A172 (cell line): ENCODE measurements around the gene CENPU. TPM values are rescaled to one million over a fixed set of nuclear protein-coding genes. Genes with fewer than 3 reads are reported as not detected.
A peak's percentile ranks its signal among the peaks of the same experiment; 100 is the strongest.
"Not testable (repeated sequence)": the region's sequence is repeated elsewhere in the genome, so short reads cannot be mapped to it uniquely, and the experiment has no call there.

Experiments
- DNase-seq: peaks from one replicate; pipeline ENCODE4 v3.0.0-alpha.2; 2015; ENCODE audit warnings: low spot score
- total RNA-seq: library from RNA; depleted of rRNA; stranded (reverse); fragments of >200 nt; shearing (Covaris generic); gene quantifications from 2 replicates; pipeline ENCODE4 v1.2.3, GENCODE V29; 2014; rRNA removed

The CENPU gene, protein sequence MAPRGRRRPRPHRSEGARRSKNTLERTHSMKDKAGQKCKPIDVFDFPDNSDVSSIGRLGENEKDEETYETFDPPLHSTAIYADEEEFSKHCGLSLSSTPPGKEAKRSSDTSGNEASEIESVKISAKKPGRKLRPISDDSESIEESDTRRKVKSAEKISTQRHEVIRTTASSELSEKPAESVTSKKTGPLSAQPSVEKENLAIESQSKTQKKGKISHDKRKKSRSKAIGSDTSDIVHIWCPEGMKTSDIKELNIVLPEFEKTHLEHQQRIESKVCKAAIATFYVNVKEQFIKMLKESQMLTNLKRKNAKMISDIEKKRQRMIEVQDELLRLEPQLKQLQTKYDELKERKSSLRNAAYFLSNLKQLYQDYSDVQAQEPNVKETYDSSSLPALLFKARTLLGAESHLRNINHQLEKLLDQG
- total RNA-seq: 92.7 and 103 TPM in 2 replicates

DNA sequence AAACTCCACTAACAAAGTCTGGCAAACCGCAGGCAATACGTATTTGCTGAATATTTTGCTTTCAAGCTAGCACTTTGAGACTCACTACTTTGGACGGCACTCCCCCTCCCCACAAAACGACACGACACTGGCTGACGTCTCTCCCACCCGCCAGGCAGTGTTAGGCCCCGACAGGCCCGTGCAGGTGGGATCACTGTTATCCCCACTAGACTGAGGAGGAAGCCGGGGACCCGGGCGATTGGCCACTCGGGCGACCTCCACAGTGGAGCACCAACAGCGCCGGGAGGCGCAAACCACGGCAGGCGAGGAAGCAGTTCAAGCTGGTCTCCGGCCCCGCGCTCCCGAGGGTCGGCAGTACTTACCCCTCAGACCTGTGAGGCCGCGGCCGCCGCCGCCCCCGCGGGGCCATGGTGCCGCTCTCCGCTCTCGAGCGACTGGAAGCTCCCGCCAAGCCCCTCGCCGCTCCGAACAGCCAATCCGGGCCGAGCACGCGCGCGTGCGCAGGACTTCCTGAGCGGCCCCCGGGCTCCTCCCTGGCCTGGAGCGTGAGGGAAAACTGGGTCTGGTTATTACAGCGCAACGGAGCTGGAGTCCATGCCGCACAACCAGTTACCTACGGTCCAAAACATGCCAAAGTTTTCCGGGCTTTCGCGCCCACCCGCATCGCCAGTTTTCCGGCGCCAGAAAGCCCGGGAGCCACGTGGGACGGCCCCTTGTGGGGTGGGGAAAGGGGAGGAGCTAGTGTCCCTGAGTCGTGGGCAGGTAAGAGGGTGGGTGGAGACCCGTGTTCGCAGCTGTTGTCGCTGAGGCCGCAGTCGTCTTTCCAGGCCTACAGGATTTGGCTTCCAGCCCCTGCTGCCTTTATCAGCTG is at the start of gene CENPU:
CENPU (minus strand) TSS at position 443 of the 871 bp plus-strand sequence; CDS start at position 409, 34 bp downstream.
- peak; percentile 98 for DNase-seq

DNA sequence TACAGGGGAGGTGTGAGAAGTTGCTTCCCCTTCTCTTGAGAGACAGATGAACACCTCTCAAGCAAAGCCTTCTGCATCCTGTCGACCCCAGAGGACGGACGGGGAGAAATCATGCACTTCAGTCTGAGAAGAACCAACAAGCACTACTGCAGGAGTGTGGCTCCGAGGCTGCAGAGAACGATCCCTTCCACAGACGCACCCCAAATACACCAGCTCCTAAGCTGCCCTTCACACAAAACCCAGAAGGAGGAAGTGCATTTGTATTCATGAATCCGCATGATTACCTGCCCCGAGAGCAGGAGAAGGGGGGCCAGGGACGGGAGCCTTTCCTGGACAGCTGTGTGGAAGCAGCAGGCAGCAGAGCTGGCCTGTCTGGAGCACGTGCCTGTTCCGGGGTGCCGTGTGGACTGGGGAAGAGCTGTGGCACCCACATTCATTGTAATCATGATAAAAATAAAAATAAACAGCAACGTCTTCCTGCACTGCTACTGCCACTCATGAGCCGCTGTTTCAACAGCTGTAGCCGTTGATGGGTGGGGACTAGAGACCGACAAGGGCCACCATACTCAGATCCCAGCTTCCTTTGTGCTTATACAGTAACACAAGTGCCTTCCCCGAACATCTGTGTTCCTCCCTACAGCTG is 49.0 kb upstream of the CENPU start:
- no peak for DNase-seq

DNA sequence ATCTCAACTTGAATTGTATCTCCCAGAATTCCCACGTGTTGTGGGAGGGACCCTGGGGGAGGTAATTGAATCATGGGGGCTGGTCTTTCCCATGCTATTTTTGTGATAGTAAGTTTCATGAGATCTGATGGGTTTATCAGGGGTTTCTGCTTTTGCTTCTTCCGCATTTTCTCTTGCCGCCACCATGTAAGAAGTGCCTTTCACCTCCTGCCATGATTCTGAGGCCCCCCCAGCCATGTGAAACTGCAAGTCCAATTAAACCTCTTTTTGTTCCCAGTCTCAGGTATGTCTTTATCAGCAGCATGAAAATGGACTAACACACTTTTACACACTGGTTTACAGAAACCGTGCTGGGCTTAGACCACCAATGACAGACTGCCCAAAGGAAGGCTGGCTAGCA is 45.3 kb upstream of the CENPU start:
- DNase-seq: not testable (repeated sequence)

DNA sequence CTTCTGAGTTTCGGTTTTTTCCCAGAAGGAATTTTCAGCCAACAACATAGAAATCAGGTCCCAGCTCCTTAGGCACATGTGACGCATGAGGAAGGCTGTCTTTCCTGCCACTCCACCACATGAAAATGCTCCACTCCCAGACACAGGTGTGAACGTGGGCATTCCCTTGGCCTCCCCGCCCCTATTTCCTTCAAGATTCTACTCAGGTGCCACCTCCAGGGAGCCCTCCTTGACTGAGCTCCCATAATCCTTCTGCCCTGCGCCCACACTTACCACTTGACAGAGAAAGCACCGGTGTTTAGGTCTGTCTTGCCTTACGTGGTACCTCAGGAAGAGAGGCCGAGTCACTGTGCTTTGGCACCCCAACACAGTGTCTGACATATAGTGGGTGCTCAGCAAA is 44.4 kb upstream of the CENPU start:
- DNase-seq: no peak

DNA sequence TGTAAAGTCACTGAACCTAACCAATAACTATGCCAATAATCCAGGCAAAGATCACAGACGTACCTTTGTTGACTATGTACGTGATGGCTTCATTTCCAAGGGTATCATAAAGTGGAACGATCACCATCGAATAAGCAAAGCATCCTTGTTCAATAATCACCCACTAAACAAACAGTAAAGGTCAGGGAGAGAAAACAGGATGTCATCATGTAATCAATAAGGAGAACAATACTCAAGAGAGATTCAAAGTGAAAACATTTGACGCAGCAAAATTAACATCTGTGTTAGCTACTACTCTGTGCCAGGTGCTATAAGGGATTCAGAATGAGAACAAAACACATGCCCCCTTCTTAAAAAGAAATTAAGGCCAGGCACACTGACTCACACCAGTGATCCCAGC is 42.9 kb upstream of the CENPU start:
- no peak for DNase-seq

DNA sequence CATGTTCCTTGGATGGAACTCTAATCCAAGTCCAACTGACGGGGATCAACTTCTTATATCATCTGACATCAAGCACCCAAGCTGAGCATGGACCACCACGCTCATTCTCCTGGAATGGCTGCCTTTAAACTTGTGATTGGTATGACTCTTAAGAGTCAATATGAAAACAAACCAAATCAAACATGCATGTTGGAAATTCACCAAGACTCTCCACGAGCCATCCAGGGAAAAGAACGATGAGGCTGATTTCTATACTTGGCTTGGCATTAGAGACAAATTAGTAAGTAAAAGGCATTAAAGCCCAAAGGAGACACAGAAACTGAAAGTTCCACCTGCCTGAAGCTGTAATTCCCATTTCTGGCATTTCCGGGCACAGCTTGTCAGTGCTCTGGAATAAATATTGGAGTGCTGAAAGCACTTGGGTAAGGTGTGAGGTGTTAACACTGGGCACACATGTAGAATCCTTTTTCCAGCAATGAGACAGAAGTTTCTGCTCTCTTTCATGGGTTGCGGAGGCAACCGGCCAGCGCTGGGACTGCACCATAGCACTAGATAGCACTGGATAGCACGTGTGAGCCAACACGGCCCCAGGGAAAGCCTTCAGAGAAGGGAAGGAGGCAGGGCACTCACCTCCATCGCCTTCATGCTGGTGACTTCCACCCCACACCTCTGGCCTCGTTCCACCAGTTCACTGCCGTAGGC is 42.1 kb upstream of the CENPU start:
- no peak for DNase-seq

DNA sequence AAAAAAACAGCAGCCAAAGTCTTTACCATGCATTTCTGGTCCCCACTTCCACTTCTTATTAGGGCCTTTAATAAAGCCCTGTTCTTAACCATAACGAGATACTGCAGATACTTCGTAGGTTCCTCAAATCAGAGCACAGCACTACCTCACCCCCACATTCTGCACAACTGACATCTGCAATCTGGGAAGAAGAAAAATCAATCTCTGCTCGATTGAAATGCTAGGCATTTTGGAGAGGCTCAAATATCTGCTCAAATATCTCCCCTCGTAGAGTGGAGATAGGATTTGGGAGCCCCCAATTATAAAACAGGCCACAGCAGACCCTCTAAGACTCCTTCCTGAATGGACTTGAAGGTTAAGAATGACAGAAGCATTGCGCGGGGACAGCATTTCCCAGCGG is 40.3 kb upstream of the CENPU start:
- DNase-seq: no peak

DNA sequence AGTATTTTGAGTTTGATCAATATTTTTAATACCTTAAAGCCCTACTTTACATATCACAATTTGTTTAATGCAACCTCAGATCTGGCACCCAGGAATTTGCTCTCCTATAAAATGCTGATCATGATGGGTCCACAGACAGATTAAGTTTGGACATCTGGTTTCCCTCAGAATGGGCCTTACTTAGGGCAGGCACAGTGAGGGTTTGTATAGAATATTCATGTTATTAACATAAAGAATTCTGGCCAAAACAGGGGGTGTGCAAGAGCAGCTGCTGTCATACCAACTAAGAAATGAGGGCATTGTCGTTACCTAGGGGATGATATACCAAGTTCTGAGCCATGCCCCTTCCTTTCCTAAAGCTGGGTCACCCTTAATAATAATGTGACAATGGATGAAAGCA is 37.5 kb upstream of the CENPU start:
- DNase-seq: no peak

DNA sequence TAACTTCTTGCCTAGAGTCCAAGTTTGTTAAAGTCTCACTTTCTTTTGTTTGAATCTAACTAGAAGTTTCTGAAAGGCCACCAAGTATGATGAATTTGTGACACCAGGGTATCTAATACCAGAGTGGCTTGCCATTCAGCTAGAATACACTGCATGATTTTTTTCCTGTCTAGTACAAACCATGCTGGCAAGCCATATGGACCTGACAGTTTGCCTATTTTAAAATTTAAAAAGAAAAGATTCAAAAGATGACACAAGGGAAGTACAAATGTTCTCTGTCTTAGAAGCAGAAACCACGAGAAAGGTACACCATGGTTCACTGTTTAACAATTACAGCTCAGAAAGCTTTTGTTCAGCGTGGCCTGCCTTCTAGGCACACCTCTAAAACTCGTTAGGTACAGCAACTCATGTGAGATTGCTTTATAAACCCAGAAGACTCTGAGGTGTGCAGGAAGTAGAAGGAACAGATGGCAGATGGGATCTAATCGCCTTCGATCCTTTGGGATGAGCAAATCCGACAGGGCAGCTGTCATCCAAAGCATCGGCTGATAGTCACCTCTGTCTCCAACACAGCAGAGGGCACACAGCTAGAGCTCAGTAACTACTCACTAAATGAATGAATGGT is 35.4 kb upstream of the CENPU start:
- no peak for DNase-seq

DNA sequence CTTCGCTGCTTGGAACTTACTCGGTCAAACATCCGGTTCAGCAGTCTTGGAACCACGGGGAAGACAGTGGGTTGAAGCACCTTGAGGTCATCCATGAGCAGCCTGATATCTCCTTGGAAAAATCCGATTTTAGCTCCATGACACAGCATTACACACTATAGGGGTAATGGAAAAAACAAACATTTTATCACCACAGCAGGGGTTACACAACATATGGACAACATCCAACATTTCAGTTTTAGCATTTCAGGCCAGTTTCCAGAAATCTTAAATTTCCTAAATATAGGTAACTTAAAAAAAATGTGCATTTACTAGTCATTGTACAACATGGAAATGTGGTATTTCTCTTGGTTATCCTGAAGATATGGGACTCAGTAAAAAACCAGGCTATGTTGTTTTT is 34.4 kb upstream of the CENPU start:
- DNase-seq: no peak

DNA sequence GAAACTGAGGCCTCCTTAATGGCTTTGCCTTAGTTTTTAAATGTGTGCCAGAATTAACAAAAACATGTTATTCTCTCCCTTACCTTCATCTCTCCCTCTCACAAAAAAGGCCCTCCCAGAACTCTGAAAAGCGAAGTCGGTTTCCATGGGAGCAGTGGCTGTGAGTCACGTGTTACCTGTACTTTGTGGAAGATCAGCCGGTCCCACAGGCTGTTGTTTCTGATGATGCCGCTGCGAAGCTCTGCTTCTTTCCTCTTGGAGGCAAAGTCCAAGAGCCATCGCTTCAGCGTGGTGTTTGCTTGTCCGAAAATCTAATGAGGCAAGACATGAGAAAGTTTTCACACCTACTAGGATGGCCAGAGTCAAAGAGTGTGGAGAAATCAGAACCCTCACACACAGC is 32.5 kb upstream of the CENPU start:
- no peak for DNase-seq

DNA sequence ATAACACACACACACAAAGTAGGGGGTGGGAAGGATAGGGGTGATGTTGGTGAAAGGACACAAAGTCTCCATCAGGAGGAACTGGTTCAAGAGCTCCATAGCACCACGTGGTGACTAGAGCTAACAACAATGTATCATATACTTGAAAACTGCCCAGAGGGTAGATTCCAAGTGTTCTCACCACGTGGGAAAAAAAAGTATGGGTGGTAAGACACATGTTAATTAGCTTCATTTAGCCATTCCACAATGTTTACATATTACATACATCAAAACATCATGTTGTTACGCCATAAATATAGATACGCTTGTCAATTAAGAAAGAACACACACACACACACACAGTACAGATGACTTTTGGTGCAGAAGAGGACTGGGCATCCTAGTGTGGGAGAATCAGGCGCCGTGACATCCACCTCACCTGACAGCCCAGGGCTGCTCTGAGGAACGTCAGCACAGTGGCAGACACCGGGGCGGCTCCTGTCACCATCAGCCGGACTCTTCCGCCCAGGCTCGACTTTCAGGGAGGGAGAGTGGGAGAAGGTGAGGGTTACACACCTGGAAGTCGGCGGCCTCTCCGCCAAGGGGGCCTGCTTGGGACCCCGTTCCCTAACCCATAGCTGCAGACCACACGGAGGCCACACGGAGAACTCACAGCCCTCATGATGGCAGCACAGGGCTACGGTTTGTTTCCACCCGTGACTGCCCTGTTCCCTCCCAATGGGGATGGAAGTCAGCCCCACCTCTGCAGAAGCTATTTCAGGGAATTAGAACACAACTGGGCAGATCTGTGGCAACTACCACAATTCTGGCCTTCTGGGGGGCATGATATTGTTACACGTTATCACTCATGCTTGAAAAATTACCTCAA is 31.8 kb upstream of the CENPU start:
- no peak for DNase-seq

DNA sequence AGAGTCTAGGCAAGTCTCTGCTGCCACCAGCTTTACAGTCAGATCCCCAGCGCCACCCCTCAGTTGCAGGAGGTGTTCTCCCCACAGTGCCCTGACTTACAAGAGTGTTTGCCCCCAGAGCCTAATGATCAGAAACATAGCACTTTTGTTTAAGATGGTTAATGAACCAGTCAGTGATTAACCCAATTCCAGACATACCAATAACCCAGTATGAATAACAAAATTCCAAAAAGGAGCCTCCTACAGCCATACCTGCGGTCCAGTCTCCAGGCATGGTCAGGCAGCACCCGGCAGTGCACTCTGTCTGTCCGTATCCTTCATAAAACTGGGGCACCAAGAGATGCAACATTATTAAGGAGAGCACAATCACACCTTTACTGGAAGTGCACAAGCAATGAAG is 30.7 kb upstream of the CENPU start:
- no peak for DNase-seq

DNA sequence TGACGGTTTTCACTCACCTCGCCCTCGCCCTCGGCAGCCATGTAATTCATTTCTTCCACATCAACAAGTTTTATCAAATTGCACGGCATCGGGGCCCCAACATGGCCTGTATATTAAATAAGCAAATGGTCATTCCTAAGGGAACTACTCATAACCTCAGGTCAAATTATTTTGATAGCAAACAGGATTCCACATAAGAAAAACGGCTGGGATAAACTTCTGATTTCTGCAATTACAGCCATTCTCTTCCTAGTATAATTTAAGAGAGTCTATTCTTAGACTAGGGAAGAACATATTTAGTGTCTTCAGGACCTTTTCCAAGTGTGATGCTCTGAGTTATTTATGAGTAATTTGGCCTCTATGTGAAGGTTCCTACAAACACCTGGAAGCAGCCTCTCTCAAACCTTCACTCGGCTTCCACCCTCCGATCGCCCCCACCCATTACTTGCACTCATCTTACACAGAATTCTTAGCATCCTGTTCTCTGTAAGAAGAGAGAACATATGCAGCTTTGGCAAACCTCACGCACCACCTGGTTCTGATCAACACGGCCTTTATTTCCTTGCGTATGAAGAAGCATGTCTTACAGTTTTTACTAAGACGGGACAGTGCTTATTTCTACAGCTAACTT is 29.4 kb upstream of the CENPU start:
- DNase-seq: no peak

DNA sequence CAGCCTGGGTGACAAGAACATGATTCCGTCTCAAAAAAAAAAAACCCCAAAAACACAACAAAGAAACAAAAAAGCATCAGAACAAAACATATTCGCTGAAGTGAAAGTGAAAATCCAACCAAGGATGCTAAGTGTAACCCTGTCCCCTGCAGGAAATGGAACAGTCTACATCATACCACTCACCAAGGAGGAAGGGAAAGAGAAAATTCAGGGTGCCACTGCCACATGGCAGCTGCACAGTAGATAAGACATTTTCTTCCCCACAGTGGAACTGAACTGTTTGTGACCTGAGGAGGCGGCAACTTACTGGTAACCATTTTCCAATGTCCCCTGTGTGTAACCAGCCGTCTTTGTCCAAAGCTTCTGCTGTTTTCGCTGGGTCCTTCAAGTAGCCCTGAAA is 28.2 kb upstream of the CENPU start:
- no peak for DNase-seq

DNA sequence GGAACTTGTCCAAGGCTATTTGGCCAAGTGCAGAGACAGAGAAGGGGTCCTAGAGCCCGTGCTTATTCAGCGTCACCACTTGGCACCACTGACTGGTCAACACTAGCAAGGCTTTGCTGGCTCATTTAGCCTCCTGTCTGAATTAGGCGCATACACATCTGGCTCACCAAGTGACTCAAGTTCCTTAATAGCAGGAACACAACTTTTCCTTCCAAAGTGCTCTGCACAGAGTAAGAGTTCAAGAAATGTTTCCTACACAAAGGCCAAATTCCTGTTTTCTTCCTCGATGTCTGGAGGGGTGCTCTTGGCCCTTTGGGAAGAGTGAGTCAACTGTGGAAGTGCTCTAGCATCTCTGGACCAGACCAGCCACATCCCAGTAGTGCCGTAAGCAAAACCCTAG is 26.8 kb upstream of the CENPU start:
- DNase-seq: no peak

DNA sequence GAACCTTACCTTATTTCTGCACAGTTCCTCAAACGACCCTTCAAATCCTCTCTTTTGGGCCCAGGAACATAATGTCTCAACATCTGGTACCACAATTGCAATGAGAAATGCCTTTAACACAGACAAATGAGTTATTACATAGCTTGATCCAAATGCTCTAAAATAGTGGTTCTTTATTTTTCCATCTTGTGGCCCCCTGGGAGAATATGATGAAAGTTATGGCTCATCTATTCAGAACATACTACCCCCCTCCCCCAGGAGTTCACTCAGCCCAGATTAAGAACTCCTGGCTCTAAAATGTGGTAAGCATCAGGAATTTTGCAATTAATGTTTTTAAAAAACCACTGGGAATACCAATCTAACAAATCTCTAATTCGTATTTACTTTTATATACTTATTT is 23.9 kb upstream of the CENPU start:
- no peak for DNase-seq

DNA sequence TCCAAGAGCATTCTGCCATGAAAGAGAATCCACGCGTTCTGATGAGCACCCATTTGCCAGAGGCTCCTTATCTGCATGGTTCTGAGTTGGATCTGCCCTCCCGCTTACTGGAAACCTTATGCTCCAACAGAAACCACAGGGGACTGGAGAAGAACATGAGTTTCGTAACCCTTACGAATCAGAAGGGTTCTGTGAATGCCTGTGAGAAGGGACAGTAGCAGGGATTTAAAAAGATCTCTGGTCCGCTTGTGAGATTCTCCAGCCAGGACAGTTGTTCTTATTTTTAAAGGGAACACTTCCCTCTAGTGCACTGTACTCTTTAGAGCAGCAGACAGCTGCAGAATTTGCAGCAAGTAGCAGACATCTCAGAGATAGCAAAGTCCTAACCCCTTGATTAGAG is 22.5 kb upstream of the CENPU start:
- DNase-seq: no peak

DNA sequence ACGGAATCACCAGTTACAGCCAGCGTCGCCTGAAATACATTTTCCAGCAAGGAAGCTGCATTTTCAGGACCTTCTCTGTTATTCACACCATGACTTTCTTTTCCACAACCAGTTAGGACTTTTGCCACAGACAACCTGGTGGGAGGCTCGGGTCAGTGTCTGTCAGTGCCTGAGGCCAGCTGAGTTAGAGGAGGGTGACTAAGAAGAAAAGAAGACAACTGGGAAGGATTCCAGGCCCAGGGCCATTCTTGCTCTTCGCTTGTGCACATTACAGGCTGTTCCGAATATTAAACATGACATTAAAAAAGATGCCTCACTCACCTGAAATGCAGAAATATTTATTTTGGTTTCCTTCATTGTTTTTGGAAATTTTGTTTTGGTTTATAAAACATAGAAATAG is 21.4 kb upstream of the CENPU start:
- peak; percentile 42 for DNase-seq
